Measurements from ENCODE around the gene UGT1A3.

DNA sequence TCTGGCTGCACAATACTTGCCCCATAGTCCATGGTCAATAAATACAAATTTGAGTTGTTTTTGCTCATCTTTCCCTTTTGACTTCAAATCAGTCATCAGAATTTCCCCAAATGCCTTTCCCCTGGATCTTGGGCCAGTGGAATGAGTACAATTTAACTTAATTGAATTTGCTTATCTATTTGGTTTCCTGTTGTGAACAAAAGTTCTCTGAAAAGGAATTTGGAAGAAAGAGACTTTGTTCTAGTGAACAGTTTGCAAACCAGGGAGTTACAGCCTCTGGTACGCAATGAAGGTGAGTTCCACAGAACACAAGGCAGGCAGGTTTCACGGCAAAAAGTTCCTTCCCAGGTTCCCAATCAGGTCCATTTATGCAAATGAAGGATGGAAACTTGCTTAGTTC is 30.0 kb downstream of the UGT1A3 start:
- TF ChIP-seq, protein P1, sequence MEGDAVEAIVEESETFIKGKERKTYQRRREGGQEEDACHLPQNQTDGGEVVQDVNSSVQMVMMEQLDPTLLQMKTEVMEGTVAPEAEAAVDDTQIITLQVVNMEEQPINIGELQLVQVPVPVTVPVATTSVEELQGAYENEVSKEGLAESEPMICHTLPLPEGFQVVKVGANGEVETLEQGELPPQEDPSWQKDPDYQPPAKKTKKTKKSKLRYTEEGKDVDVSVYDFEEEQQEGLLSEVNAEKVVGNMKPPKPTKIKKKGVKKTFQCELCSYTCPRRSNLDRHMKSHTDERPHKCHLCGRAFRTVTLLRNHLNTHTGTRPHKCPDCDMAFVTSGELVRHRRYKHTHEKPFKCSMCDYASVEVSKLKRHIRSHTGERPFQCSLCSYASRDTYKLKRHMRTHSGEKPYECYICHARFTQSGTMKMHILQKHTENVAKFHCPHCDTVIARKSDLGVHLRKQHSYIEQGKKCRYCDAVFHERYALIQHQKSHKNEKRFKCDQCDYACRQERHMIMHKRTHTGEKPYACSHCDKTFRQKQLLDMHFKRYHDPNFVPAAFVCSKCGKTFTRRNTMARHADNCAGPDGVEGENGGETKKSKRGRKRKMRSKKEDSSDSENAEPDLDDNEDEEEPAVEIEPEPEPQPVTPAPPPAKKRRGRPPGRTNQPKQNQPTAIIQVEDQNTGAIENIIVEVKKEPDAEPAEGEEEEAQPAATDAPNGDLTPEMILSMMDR (IDR thresholded peaks at IDR 0.05) = no peak
- no peak for TF ChIP-seq POLR2AphosphoS5 (IDR thresholded peaks at IDR 0.05)
- TF ChIP-seq EP300 (IDR thresholded peaks at IDR 0.05; ENCODE audit: low read depth) = no peak
- TF ChIP-seq POLR2A (IDR thresholded peaks at IDR 0.05) = no peak
